Activated CD4-positive, alpha-beta memory T cell treated with anti-CD3 and anti-CD28 coated beads, Interleukin-2, amount 10 ng/mL, durations not matched to agents 7 days and 5 days (primary cell): ENCODE measurements around the gene GNAT1. TPM values are rescaled to one million over a fixed set of nuclear protein-coding genes. Genes with fewer than 3 reads are reported as not detected.

Experiments used
- CTCF ChIA-PET: fragments of 350-600 bp; sonication (Branson Sonifier 250); formaldehyde crosslinking; loops from one replicate; lab custom pipeline; 2021; ENCODE audit warnings: antibody characterized with exemption, inconsistent platforms; lab: Charles Lee
- POLR2A ChIA-PET: fragments of 350-600 bp; sonication (Branson Sonifier 250); formaldehyde crosslinking; loops from one replicate; lab custom pipeline; 2021; ENCODE audit warnings: antibody characterized with exemption; lab: Charles Lee
- DNase-seq: peaks from one replicate; pipeline ENCODE4 v3.0.0-alpha.2; 2020
- H3K27ac Mint-ChIP-seq: one replicate; pipeline ENCODE4 v1.8.0; 2021; ENCODE audit warnings: mild to moderate bottlenecking, mixed read lengths
- H3K27me3 Mint-ChIP-seq: one replicate; pipeline ENCODE4 v1.8.0; 2021; ENCODE audit warnings: mixed read lengths
- H3K36me3 Mint-ChIP-seq: one replicate; pipeline ENCODE4 v1.8.0; 2021; ENCODE audit warnings: low read depth, mixed read lengths
- H3K4me1 Mint-ChIP-seq: one replicate; pipeline ENCODE4 v1.8.0; 2021; ENCODE audit warnings: mixed read lengths
- H3K4me3 Mint-ChIP-seq: one replicate; pipeline ENCODE4 v1.8.0; 2021; ENCODE audit warnings: mild to moderate bottlenecking, mixed read lengths
- H3K9me3 Mint-ChIP-seq: one replicate; pipeline ENCODE4 v1.8.0; 2021; ENCODE audit warnings: mixed read lengths
- total RNA-seq, 2 experiments: library from RNA; stranded (reverse); gene quantifications; one replicate each; pipeline ENCODE4 v1.2.3, GENCODE V29; 2021

GNAT1 gene
- total RNA-seq, 2 experiments from 2014 or later = not detected

- DNase-seq = no peak
- ChIA-PET POLR2A (interaction anchor here (0.9 to 5.7 kb wide), 9 partner anchors 9 to 373 kb away, joined by 3 to 87 read pairs (median 9); partner anchors contain the start of genes HYAL3, NAA80, SLC38A3 and TUSC2), CTCF (interaction anchor here (1.2 to 3.8 kb wide), 4 partner anchors 9 to 35 kb away, joined by 6 to 76 read pairs (median 16); no protein-coding TSS in a partner anchor)
- Mint-ChIP-seq H3K4me1 (peaks cover 48% of the 10 kb centered on the region), H3K9me3 (no peaks in the 10 kb centered on the region), H3K27me3 (no peaks in the 10 kb centered on the region), H3K36me3 (peaks cover 43% of the 10 kb centered on the region), H3K4me3 (peak overlapping the region; percentile 99), H3K27ac (peak overlapping the region; percentile 98)
Observed at GRCh38 chr3:50236484-50237132, 45.2 kb downstream of the GNAT1 start.

- DNase-seq = peak; percentile 58
- H3K4me3 Mint-ChIP-seq = peak overlapping the region; percentile 99
- ChIA-PET CTCF (interaction anchor here (2.0 to 2.1 kb wide), 2 partner anchors 9 to 10 kb away, joined by 11 to 20 read pairs; no protein-coding TSS in a partner anchor), POLR2A (interaction anchor here (0.9 to 5.7 kb wide), 9 partner anchors 9 to 108 kb away, joined by 3 to 87 read pairs (median 9); partner anchors contain the start of genes HYAL3, NAA80, SLC38A3 and TUSC2)
- peak overlapping the region; percentile 98 for H3K27ac Mint-ChIP-seq
- H3K36me3 Mint-ChIP-seq = peaks cover 45% of the 10 kb centered on the region
- no peaks in the 10 kb centered on the region for H3K27me3 Mint-ChIP-seq
- peaks cover 54% of the 10 kb centered on the region for H3K4me1 Mint-ChIP-seq
- no peaks in the 10 kb centered on the region for H3K9me3 Mint-ChIP-seq
Observed at GRCh38 chr3:50237133-50237651, 45.8 kb downstream of the GNAT1 start.

GRCh38 chr3:50237754-50238548 lies 46.5 kb downstream of the GNAT1 start:
- DNase-seq = peak; percentile 93
- Mint-ChIP-seq H3K4me3 (peak overlapping the region; percentile 99), H3K27me3 (no peaks in the 10 kb centered on the region), H3K9me3 (no peaks in the 10 kb centered on the region), H3K36me3 (peaks cover 50% of the 10 kb centered on the region), H3K4me1 (peaks cover 62% of the 10 kb centered on the region), H3K27ac (peak overlapping the region; percentile 98)
- CTCF ChIA-PET = interaction anchor here (1.1 to 2.1 kb wide), 3 partner anchors 9 to 61 kb away, joined by 3 to 20 read pairs (median 11); partner anchors contain the start of genes HYAL3 and NAA80
- POLR2A ChIA-PET = interaction anchor here (0.9 to 5.7 kb wide), 9 partner anchors 10 to 107 kb away, joined by 3 to 87 read pairs (median 9); partner anchors contain the start of genes HYAL3, NAA80, SLC38A3 and TUSC2

- peaks cover 63% of the 10 kb centered on the region for H3K4me1 Mint-ChIP-seq
- H3K36me3 Mint-ChIP-seq = peaks cover 52% of the 10 kb centered on the region
- no peaks in the 10 kb centered on the region for H3K9me3 Mint-ChIP-seq
- H3K27ac Mint-ChIP-seq = peak overlapping the region; percentile 98
- ChIA-PET CTCF (interaction anchor here (1.1 to 2.1 kb wide), 2 partner anchors 9 to 60 kb away, joined by 3 to 20 read pairs; partner anchors contain the start of genes HYAL3 and NAA80), POLR2A (interaction anchor here (4.0 to 5.7 kb wide), 3 partner anchors 10 to 99 kb away, joined by 36 to 87 read pairs (median 48); no protein-coding TSS in a partner anchor)
- no peaks in the 10 kb centered on the region for H3K27me3 Mint-ChIP-seq
- peak; percentile 48 for DNase-seq
- peak overlapping the region; percentile 99 for H3K4me3 Mint-ChIP-seq
Observed at GRCh38 chr3:50238549-50239026, 47.2 kb downstream of the GNAT1 start.

GRCh38 chr3:50239649-50240048 lies 48.2 kb downstream of the GNAT1 start:
- Mint-ChIP-seq H3K9me3 (no peaks in the 10 kb centered on the region), H3K27ac (peak overlapping the region; percentile 98), H3K4me1 (peaks cover 69% of the 10 kb centered on the region), H3K4me3 (peak overlapping the region; percentile 99), H3K27me3 (no peaks in the 10 kb centered on the region), H3K36me3 (peaks cover 57% of the 10 kb centered on the region)
- ChIA-PET POLR2A (interaction anchor here (1.3 to 9.7 kb wide), 3 partner anchors 12 to 98 kb away, joined by 3 to 117 read pairs (median 36); no protein-coding TSS in a partner anchor), CTCF (interaction anchor here (8.1 kb wide), 1 partner anchor 11 kb away, joined by 212 read pairs; no protein-coding TSS in a partner anchor)
- no peak for DNase-seq

GRCh38 chr3:50241163-50241562 lies 49.8 kb downstream of the GNAT1 start:
- Mint-ChIP-seq H3K9me3 (no peaks in the 10 kb centered on the region), H3K27me3 (no peaks in the 10 kb centered on the region), H3K4me1 (peaks cover 76% of the 10 kb centered on the region), H3K27ac (peak overlapping the region; percentile 94), H3K4me3 (peak overlapping the region; percentile 73), H3K36me3 (peaks cover 60% of the 10 kb centered on the region)
- POLR2A ChIA-PET = interaction anchor here (0.9 to 9.7 kb wide), 6 partner anchors 10 to 367 kb away, joined by 3 to 117 read pairs (median 4); partner anchors contain the start of genes IFRD2 and RASSF1
- CTCF ChIA-PET = interaction anchor here (8.1 kb wide), 1 partner anchor 13 kb away, joined by 212 read pairs; no protein-coding TSS in a partner anchor
- no peak for DNase-seq

- Mint-ChIP-seq H3K27ac (peak overlapping the region; percentile 94), H3K9me3 (no peaks in the 10 kb centered on the region), H3K4me1 (peaks cover 83% of the 10 kb centered on the region), H3K27me3 (no peaks in the 10 kb centered on the region), H3K4me3 (peak overlapping the region; percentile 73), H3K36me3 (peaks cover 58% of the 10 kb centered on the region)
- CTCF ChIA-PET = interaction anchor here (8.1 kb wide), 1 partner anchor 14 kb away, joined by 212 read pairs; no protein-coding TSS in a partner anchor
- POLR2A ChIA-PET = interaction anchor here (1.2 to 9.7 kb wide), 5 partner anchors 9 to 366 kb away, joined by 3 to 117 read pairs (median 4); partner anchors contain the start of genes IFRD2 and RASSF1
- peak; percentile 37 for DNase-seq
Observed at GRCh38 chr3:50241713-50242380, 50.4 kb downstream of the GNAT1 start.

GRCh38 chr3:50242381-50242770 lies 51.0 kb downstream of the GNAT1 start:
- DNase-seq = peak; percentile 38
- ChIA-PET CTCF (interaction anchor here (2.1 to 8.1 kb wide), 2 partner anchors 14 to 48 kb away, joined by 11 to 212 read pairs; no protein-coding TSS in a partner anchor), POLR2A (interaction anchor here (1.0 to 9.7 kb wide), 6 partner anchors 8 to 366 kb away, joined by 3 to 117 read pairs (median 4); partner anchors contain the start of genes IFRD2 and RASSF1)
- H3K9me3 Mint-ChIP-seq = no peaks in the 10 kb centered on the region
- H3K27me3 Mint-ChIP-seq = no peaks in the 10 kb centered on the region
- peak overlapping the region; percentile 73 for H3K4me3 Mint-ChIP-seq
- peaks cover 55% of the 10 kb centered on the region for H3K36me3 Mint-ChIP-seq
- peaks cover 88% of the 10 kb centered on the region for H3K4me1 Mint-ChIP-seq
- peak overlapping the region; percentile 94 for H3K27ac Mint-ChIP-seq

- no peaks in the 10 kb centered on the region for H3K27me3 Mint-ChIP-seq
- peak; percentile 56 for DNase-seq
- H3K4me1 Mint-ChIP-seq = peaks cover 91% of the 10 kb centered on the region
- ChIA-PET POLR2A (interaction anchor here (0.7 to 9.7 kb wide), 5 partner anchors 8 to 56 kb away, joined by 3 to 117 read pairs (median 4); partner anchors contain the start of genes GNAI2, HYAL3 and NAA80), CTCF (interaction anchor here (1.3 to 8.1 kb wide), 5 partner anchors 15 to 440 kb away, joined by 3 to 212 read pairs (median 7); partner anchors contain the start of gene INKA1)
- peaks cover 49% of the 10 kb centered on the region for H3K36me3 Mint-ChIP-seq
- H3K4me3 Mint-ChIP-seq = peak overlapping the region; percentile 73
- H3K9me3 Mint-ChIP-seq = no peaks in the 10 kb centered on the region
- H3K27ac Mint-ChIP-seq = peak overlapping the region; percentile 94
Observed at GRCh38 chr3:50242851-50243542, 51.6 kb downstream of the GNAT1 start.

GRCh38 chr3:50243543-50243895 lies 52.1 kb downstream of the GNAT1 start:
- Mint-ChIP-seq H3K4me1 (peaks cover 92% of the 10 kb centered on the region), H3K27me3 (no peaks in the 10 kb centered on the region), H3K9me3 (no peaks in the 10 kb centered on the region), H3K36me3 (peaks cover 46% of the 10 kb centered on the region), H3K27ac (peak overlapping the region; percentile 94), H3K4me3 (peak overlapping the region; percentile 16)
- POLR2A ChIA-PET = interaction anchor here (0.7 to 9.7 kb wide), 5 partner anchors 8 to 56 kb away, joined by 3 to 117 read pairs (median 4); partner anchors contain the start of genes GNAI2, HYAL3 and NAA80
- CTCF ChIA-PET = interaction anchor here (1.3 to 8.1 kb wide), 5 partner anchors 15 to 441 kb away, joined by 3 to 212 read pairs (median 7); partner anchors contain the start of gene INKA1
- no peak for DNase-seq
